Raji (cell line): ENCODE data around the gene VWA3B.

Source experiments
- POLR2A ChIP-seq: IDR thresholded peaks from 2 replicates; pipeline ENCODE4 v1.6.1; 2011; ENCODE audit warnings: low read depth, low read length, control low read depth; ENCODE audit not compliant: insufficient read depth

VWA3B gene

DNA sequence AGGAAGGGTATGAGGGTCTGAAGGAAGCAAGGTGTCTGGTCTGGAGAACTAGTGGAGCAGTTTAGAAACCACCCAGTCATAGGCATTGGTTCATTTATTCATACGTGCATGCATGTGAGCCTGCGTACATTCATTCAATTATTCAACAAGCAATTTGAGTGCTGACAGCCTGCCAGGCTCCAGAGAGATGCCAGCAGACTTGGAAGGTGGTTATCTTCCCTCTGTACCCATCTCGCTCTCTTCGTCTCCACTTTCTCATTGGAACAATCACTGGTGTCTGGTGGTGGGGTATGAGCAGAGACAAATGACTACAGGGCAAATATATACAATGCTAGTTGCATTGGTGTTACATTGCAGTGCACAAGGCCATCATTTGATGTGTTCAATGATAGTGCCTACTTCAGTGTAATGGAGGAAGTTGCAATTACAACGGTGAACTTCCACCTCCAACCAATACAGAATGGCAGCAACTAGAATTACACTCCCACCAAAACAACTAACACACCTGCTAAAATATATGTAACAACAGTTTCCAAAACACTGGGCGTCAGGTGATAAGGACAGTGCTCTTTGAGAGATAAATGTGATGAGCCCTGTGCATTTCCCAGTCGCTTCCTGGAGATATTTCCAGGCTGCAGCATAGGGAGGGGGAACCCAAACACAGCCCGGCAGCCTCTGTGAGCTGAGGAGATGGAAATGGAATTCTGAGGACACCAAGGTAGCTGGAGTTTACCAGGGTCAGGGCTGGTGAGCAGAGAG is 226.7 kb downstream of the VWA3B start:
- TF ChIP-seq POLR2A: no peak

DNA sequence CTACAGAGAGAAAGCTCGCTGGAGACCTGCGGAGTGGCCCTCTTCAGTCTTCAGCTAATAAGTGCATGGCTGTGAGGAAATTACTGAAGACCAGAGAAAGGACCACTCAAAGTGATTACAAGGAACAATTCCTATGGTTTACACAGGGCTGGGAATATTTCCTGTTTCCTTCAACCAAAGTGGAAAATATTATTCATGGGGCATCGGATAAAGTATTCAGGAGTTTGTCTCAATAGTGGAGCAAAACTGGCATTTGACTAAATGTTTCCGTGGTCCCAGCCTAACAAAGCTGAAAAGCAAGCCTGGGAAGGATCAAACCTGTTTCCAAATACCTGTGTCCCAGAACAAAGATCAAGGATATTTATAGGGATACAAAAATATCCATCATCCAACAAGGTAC is 227.3 kb downstream of the VWA3B start:
- no peak for TF ChIP-seq POLR2A

DNA sequence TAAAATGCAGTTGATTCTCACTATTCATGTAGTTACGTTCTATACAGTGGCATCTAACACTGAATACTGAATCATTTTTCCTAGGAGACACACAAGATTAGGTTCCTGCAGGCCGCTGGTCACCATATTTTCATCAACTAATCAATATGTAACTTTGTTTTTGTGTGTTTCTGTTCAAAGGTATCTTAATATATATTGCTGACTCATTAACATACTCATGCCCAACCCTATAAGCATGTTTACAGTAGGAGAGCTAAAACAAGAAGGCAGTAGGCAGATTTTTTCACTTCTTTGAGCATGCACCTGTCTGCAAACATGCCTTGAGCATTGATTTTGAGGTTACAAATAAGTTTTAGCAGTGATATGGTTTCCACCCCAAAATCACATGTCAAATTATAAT is 229.0 kb downstream of the VWA3B start:
- no peak for TF ChIP-seq POLR2A

DNA sequence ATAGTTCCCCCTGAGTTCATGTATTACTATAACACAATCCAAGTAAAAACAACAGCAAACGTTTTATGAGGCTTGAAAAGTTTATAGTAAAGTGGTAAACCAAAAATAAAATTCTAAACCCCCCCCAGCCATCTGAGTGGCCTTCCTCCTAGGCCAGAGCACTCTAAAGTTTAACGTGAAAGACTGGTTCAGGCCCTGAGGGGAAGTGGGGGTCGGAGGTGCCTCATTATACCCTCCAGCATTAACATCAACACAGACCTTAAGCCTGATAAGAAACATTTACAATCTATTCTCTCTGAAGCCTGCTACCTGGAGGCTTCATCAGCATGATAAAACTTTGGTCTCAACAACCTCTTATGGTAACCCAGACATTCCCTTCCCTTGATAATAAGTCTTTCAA is 230.2 kb downstream of the VWA3B start:
- no peak for TF ChIP-seq POLR2A

DNA sequence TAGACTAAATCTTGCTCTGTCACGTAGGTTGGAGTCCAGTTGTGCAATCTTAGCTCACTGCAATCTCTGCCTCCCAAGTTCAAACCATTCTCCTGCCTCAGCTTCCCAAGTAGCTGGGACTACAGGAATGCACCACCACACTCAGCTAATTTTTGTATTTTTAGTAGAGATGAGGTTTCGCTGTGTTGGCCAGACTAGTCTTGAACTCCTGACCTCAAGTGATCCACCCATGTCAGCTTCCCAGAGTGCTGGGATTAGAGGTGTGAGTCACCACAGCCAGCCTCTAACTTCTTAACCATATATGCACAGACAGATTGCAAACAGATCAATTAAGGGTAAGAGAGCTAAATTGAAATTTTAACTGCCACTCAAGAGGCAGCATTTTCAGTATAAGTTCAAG is 237.2 kb downstream of the VWA3B start:
- no peak for TF ChIP-seq POLR2A

DNA sequence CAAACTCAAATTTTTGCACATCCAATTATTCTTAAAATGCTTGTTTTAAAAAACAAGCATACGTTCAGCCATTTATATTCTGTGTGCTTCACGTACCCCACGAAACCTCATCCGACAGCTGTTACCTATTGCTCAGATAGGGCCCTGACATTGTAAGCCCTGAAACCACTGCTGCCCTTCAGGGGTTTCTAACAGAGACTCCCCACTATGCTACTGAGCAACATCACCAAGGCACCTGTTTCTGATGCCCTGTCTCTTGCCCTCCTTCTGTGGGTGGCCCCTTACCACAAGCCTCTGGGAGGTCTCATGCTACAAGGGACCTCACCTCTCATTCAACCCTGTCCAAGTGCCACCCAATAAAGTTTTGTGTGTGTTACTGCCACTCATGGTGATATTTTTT is 240.8 kb downstream of the VWA3B start:
- TF ChIP-seq POLR2A: no peak

DNA sequence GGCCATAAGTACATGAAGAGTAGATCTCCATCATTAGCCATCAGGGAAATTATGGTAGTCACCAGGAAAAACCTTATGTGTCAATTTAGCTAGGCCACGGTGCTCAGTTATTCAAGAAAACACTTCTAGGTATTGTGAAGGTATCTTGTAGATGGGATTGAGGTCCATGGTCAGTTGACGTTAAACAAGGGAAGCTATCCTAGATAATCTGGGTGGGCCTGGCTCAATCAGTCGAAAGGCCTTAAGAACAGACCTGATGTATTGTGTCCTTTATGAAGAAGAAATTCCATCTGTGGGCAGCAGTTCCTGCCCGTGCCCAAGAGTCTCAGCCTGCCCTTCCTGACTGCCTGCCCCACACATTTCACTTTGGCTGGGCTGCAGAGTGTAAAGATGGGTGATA is 242.6 kb downstream of the VWA3B start:
- no peak for TF ChIP-seq POLR2A

DNA sequence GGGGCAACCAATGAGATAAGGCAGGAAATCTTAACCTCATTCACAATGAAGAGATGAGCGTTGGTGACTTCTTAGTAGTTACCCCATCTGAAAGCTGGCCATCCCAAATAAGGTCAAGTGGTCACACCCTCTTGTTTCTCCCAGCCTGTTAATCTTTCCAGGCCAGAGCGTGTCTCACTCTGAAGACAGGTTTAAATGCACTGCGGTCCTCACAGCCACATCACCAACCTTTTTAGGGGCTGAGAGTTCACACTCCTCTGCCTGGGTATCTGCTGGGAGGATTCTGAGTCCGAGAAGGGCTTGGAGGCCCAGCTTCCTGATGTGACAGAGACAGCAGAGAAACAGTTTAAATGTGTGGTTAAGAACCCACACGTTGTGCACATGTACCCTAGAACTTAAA is 246.0 kb downstream of the VWA3B start:
- no peak for TF ChIP-seq POLR2A

DNA sequence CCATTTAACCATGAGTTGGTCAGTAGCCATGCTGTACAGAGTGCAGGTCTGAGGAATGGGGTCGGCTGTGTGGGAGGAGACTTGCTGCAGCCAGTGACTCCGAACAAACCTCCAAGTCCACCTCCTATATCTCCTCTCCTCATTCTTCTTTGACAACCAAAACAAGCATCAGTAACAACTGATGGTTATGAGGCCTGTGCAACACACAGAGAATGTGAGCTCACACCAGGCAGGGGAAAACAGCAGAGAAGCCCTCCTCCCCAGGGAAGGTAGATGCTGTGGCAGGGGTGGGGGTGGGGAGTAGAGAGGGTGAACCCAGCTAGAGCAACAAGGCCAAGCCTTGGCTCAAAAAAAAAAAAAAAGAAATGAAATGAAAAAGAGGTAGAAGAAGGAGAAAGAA is 247.0 kb downstream of the VWA3B start:
- no peak for TF ChIP-seq POLR2A

DNA sequence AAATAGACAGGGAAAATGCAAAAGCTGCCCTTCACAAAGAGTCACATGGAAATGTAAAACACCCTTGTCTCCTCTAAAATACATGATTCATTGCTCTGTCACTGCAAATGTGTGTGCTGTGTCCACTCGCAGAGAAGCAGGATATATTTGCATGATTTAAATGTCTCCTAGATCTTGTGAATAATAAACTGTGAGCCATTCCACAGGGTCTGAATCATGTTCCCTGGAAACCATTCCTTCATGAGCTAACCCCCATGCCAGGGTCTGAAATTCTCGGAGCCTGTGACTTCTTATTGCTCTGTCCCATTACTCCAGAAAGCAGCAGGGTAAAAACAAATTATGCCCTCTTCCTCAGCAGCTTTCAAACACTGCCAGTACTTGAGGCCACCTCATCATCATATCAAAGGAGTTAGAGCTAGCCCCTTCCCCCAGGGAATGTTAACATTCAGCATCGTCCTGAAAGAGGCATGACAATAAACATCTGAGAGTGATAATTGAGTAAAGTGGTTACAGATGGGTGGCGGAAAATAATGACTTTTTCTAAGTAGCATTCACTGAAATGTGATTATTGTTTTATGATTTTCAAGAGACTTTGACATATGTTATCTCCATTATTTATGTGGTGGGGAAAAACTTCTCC is 247.6 kb downstream of the VWA3B start:
- no peak for TF ChIP-seq POLR2A

DNA sequence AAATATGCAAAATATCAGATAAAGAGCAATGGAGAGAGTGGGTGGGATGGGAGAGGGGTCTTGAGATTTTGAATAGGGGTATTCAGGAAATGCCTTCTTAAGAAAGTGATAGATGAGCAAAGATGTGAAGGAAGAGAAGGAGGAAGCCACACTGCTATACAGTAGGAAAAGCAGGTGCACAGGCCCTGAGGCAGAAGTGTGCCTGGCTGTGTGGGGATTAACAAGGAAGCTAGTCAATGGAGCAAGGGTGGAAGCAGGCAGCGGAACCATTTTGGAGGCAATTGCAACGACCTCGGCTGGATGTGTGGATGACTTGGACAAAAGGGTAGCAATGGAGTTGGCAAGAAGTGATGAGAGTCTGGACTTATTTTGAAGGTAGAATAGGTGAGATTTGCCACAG is 248.3 kb downstream of the VWA3B start:
- TF ChIP-seq POLR2A: no peak

DNA sequence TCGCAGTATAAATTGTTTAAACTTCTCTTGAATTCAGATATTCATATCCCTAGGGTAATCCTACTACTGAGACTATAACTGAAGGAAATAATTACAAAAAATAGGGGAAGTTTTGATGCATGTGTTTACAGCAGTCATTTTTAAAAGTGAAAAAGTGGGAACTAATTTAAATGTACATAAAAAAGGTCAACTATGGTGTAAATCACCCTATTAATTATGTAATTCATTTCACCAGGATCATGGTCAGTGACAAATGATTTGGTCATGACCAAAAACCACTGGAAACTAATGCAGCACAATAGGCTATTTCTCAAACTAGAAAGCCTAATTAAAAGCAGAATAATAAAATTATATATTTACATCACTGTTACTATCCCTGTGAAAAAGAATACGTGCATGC is 254.3 kb downstream of the VWA3B start:
- no peak for TF ChIP-seq POLR2A

DNA sequence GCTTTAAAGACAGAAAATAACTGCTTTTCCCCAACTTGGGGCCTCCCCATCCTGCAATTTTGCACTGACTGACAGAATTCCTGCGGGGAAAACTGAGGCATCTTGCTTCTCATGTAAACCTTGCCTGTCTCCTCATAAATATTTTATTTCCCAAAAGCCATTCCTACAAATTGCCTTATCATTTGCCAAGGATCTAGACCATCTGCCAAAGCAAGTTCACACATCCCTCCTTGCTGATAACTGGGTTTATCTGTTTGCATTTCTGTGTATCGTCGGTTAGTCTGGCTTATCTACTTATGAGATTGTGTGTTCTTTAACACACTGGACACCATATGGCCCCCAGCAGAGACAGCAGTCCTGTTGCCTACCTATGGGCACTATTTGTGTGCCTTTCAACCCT is 256.3 kb downstream of the VWA3B start:
- no peak for TF ChIP-seq POLR2A

DNA sequence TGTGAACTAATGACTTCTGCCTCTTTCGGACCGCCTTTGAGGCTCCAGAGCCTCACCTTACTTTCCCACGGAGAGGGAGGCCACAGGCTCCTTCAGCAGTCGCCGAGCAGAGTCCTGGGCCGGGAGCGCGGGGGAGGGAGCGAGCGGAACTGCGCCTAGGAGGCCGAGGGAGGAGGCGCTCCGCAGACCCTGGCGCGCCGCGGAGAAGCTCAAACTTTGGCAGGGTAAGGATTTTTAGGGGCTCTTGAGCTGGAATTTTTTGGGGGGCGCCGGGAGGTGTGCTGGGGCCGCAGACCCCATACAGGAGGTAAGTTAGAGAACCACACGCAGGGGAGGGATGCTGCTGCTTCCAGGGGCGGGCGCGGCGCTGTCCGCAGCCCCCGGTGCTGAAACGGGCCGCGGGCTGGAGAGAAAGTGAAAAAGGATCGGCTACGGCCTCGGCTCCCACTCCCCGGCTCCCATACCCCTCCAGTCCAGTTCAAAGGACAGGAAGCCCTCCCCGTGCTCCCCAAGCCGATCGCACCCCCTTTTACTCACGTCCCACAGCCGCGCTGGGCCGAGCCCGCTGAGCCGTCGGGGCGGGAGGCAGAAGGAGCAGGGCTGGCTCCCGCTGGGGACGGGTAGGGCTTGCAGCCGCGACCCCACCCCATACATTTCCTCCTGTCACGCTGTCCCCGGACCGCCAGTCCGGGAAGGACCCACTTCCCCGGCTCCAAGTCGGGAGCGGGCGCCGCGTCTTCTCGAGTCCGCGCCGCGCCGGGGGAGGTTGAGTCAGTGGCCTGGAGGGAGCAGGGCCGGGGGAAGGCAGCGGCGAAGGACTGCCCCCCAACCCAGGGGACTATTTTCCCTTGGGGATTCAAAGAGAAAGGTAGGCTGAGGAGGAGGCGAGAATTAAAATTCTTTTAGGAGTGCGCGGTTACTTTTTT is 259.6 kb downstream of the VWA3B start, which contains the start of gene CNGA3:
Gene CNGA3, plus strand, starts transcription at position 146 of the 926 bp plus-strand sequence. CDS start 23,520 bp downstream, outside the sequence.
- TF ChIP-seq POLR2A: no peak

DNA sequence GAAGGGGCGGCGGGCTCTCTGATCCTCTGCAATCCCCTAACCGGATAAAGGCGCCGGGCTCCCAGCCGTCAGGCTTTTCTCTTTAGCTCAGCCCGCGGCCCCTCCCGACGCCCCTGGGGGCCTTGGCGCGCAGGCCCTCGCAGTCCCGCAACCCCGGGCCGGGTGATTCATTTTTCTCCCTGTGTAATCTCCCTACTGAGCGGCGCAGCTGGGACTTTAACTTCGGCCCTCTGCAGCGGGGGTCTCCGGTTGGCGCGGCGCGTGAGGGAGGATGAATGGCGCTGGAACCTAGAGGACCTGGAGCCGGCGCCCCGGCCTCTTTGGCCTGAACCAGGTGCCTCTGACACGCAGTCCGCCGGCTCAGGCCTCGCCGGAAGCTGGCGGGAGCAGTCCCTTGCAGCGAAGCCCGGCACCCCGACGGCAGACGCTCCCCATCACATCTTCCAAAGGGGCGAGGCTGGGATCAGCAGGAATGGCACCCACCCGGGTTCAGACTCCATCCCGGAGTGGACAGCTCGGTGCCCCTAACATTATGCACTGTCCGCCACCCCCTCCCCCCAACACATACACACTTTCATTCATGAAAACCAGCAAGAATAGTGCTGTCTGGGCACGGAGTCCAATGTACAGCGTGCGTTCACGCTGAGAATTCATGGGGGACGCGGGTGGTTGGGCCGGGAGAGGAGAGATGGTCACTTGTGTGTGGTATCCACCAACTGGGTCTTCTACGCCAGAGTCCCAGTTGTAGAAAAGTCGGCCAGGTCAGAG is 260.5 kb downstream of the VWA3B start:
- TF ChIP-seq POLR2A: no peak
